HEK293 (cell line): ENCODE data around the gene MEAF6.

Experiments used
- CTCF ChIA-PET: fragments of 350-600 bp; formaldehyde crosslinking; extraction: SDS; loops from one replicate; lab custom pipeline; 2021; ENCODE audit warnings: antibody characterized with exemption; lab: Yijun Ruan, JAX
- POLR2A ChIA-PET: fragments of 300-600 bp; formaldehyde crosslinking; extraction: SDS; loops from one replicate; lab custom pipeline; 2020; ENCODE audit warnings: antibody characterized with exemption, inconsistent platforms; lab: Yijun Ruan, JAX
- H3K27ac ChIP-seq: fragments of 200-500 bp; sonication (Bioruptor generic); 2 replicates; pipeline ENCODE4 v1.5.1; 2014; ENCODE audit warnings: low read depth, low read length, control low read depth, inconsistent platforms; ENCODE audit errors: extremely low read depth
- H3K36me3 ChIP-seq, 2 experiments: fragments of 200-500 bp in 1 of 2; sonication (Bioruptor generic) in 1 of 2; 1 replicate in 1 of 2; 2 replicates in 1 of 2; pipeline ENCODE4 v1.5.1; 2014 to 2017; ENCODE audit warnings: inconsistent platforms in 2 of 2, low read length in 2 of 2; ENCODE audit not compliant: control insufficient read depth in 2 of 2, insufficient read depth in 1 of 2
- H3K4me1 ChIP-seq: fragments of 200-500 bp; sonication (Bioruptor generic); 2 replicates; pipeline ENCODE4 v1.5.1; 2014; ENCODE audit warnings: mild to moderate bottlenecking, low read length, inconsistent platforms; ENCODE audit not compliant: control insufficient read depth, insufficient read depth
- H3K4me3 ChIP-seq: 2 replicates; pipeline ENCODE4 v1.5.1; 2011; ENCODE audit warnings: low read depth, mild to moderate bottlenecking, control low read depth, low read length, moderate library complexity
- H3K9me3 ChIP-seq: fragments of 200-500 bp; sonication (Bioruptor generic); 2 replicates; pipeline ENCODE4 v1.5.1; 2014; ENCODE audit warnings: low read depth, low read length, inconsistent platforms; ENCODE audit not compliant: control insufficient read depth, insufficient read depth
- EGR2 ChIP-seq: fragments of 450-650 bp; formaldehyde crosslinking; IDR thresholded peaks from 2 replicates; pipeline ENCODE4 v1.5.1; 2016; ENCODE audit warnings: low read depth, missing biosample characterization, missing genetic modification characterization
- KLF1 ChIP-seq: fragments of 450-650 bp; formaldehyde crosslinking; IDR thresholded peaks from 2 replicates; pipeline ENCODE4 v1.5.1; 2016; ENCODE audit warnings: missing biosample characterization, missing genetic modification characterization
- MZF1 ChIP-seq: fragments of 450-650 bp; formaldehyde crosslinking; IDR thresholded peaks from 2 replicates; pipeline ENCODE4 v1.5.1; 2017; ENCODE audit warnings: missing biosample characterization, missing genetic modification characterization, borderline replicate concordance
- YY2 ChIP-seq: fragments of 450-650 bp; formaldehyde crosslinking; IDR thresholded peaks from 2 replicates; pipeline ENCODE4 v1.5.1; 2016; ENCODE audit warnings: missing biosample characterization, missing genetic modification characterization
- ZFHX2 ChIP-seq: fragments of 450-650 bp; formaldehyde crosslinking; conservative IDR thresholded peaks from 2 replicates; pipeline ENCODE4 v1.5.1; 2016; ENCODE audit warnings: missing biosample characterization, missing genetic modification characterization
- ZFP3 ChIP-seq: fragments of 450-650 bp; formaldehyde crosslinking; IDR thresholded peaks from 2 replicates; pipeline ENCODE4 v1.5.1; 2016; ENCODE audit warnings: low read depth, missing biosample characterization, missing genetic modification characterization
- ZNF501 ChIP-seq: fragments of 450-650 bp; formaldehyde crosslinking; IDR thresholded peaks from 2 replicates; pipeline ENCODE4 v1.5.1; 2016; ENCODE audit warnings: missing biosample characterization, missing genetic modification characterization
- ZNF596 ChIP-seq: fragments of 450-650 bp; IDR thresholded peaks from 2 replicates; pipeline ENCODE4 v1.5.0; 2018; ENCODE audit warnings: missing biosample characterization, mild to moderate bottlenecking, missing genetic modification characterization, moderate library complexity
- ZNF624 ChIP-seq: fragments of 450-650 bp; formaldehyde crosslinking; IDR thresholded peaks from 2 replicates; pipeline ENCODE4 v1.5.1; 2017; ENCODE audit warnings: missing biosample characterization, missing genetic modification characterization
- ZNF830 ChIP-seq: fragments of 450-650 bp; IDR thresholded peaks from 2 replicates; pipeline ENCODE4 v1.5.0; 2018; ENCODE audit warnings: missing biosample characterization, missing genetic modification characterization, low read depth, mild to moderate bottlenecking, moderate library complexity
- TF ChIP-seq, protein P1 (sequence below): fragments of 450-650 bp; formaldehyde crosslinking; IDR thresholded peaks from 2 replicates; pipeline ENCODE4 v1.5.1; 2016; ENCODE audit warnings: missing biosample characterization, missing genetic modification characterization
- TF ChIP-seq, protein P2 (sequence below): fragments of 450-650 bp; formaldehyde crosslinking; IDR thresholded peaks from 2 replicates; pipeline ENCODE4 v1.5.1; 2016; ENCODE audit warnings: missing biosample characterization, missing genetic modification characterization, borderline replicate concordance
- TF ChIP-seq, protein P3 (sequence below): fragments of 450-650 bp; formaldehyde crosslinking; IDR thresholded peaks from 2 replicates; pipeline ENCODE4 v1.5.1; 2016; ENCODE audit warnings: missing biosample characterization, missing genetic modification characterization
- TF ChIP-seq, protein P4 (sequence below): fragments of 450-650 bp; formaldehyde crosslinking; IDR thresholded peaks from 2 replicates; pipeline ENCODE4 v1.5.1; 2016; ENCODE audit warnings: missing biosample characterization, missing genetic modification characterization
- TF ChIP-seq, protein P5 (sequence below): fragments of 450-650 bp; formaldehyde crosslinking; IDR thresholded peaks from 2 replicates; pipeline ENCODE4; 2016; ENCODE audit warnings: missing biosample characterization, missing genetic modification characterization

Gene MEAF6

DNA sequence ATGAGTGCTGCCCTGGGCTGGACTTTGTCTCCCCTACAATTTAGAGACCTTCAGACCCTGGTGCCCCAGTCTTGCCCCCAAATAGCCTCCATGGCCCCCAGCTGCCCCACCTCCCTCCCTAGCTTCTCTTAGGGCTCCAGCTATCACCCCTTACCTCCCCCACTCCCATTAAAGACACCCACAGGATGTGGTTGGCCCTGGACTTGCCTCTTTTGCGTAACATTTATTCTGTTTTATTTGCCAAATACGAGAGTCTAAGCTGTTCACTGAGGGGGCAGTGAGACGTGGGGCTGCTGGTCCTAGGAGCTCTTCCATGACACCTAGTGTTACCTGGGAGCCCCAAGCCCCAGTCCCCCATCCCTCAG lies 35.7 kb downstream of the MEAF6 start:
- CTCF ChIA-PET = interaction anchor here (0.6 to 10.7 kb wide), 5 partner anchors 6 to 130 kb away, joined by 3 to 127 read pairs (median 8); partner anchors contain the start of gene MEAF6
- peaks cover 7% of the 10 kb centered on the region for H3K4me1 ChIP-seq
- peaks cover 0 to 85% of the 10 kb centered on the region in 2 experiments; a peak in 1 of 3 replicates for H3K36me3 ChIP-seq
- H3K4me3 ChIP-seq = no peak overlapping the region
- POLR2A ChIA-PET = interaction anchor here (1.8 kb wide), 1 partner anchor 8 kb away, joined by 8 read pairs; no protein-coding TSS in a partner anchor
- no peak overlapping the region for H3K27ac ChIP-seq
- TF ChIP-seq KLF1 (tag by site-specific recombination) = no peak
- TF ChIP-seq ZFHX2 = peak; percentile 56
- TF ChIP-seq EGR2 = peak; percentile 42; the same call in 1 of the 2 replicates
- TF ChIP-seq, all 188 proteins: peak for 2
- H3K9me3 ChIP-seq = no peaks in the 10 kb centered on the region

DNA sequence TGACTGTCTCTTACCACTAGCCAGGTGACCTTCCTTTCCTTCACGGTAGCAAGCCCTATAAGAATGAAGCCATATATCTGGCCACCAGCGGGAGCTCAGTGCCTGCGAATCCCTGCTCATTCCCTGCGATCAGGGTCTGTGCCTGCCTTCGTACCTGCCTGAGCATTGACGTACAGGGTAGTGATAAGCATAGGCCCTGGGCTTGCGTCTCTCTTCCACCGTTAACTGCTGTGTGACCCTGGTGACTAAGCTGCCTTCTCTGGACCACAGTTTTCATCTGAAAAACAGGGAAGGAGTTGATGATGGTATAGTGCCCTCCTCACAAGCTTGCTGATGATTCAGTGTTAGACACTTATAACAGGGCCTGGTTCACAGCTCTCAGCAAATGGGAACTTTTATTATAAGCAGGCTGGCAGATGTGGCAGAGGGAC lies 36.1 kb downstream of the MEAF6 start:
- Histone ChIP-seq H3K27ac (no peak overlapping the region), H3K36me3 (peaks cover 0 to 81% of the 10 kb centered on the region in 2 experiments; a peak in 1 of 3 replicates), H3K9me3 (no peaks in the 10 kb centered on the region), H3K4me1 (peaks cover 7% of the 10 kb centered on the region), H3K4me3 (no peak overlapping the region)
- ChIA-PET CTCF (interaction anchor here (0.6 to 10.7 kb wide), 5 partner anchors 7 to 130 kb away, joined by 3 to 127 read pairs (median 8); partner anchors contain the start of gene MEAF6), POLR2A (interaction anchor here (1.8 kb wide), 1 partner anchor 9 kb away, joined by 8 read pairs; no protein-coding TSS in a partner anchor)
- TF ChIP-seq, protein P1, sequence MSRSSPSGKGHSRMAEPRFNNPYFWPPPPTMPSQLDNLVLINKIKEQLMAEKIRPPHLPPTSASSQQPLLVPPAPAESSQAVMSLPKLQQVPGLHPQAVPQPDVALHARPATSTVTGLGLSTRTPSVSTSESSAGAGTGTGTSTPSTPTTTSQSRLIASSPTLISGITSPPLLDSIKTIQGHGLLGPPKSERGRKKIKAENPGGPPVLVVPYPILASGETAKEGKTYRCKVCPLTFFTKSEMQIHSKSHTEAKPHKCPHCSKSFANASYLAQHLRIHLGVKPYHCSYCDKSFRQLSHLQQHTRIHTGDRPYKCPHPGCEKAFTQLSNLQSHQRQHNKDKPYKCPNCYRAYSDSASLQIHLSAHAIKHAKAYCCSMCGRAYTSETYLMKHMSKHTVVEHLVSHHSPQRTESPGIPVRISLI (tag by site-specific recombination) = no peak
- no peak for TF ChIP-seq MZF1 (tag by site-specific recombination)
- no peak for TF ChIP-seq YY2
- TF ChIP-seq ZNF501 (tag by site-specific recombination) = no peak

DNA sequence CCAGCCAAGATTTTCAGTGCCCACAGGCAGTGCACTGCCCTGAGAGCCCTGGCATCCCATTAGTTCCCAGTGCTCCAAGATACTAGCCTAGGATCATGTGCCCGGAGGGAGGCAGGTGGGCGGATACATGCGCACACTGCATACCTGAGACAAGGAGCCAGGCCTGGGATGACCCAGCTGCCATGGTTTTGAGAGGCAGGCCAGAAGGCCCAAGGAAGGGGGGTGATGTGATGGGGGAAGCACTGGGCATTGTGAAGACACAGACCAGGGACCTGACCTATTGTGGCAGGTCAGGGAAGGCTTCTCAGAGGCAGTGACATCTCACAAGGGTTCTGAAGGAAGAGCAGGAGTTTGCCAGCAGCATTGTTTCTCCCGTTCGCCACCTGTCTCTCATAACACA lies 36.6 kb downstream of the MEAF6 start:
- ChIA-PET POLR2A (interaction anchor here (1.8 to 4.6 kb wide), 2 partner anchors 8 to 9 kb away, joined by 8 to 43 read pairs; no protein-coding TSS in a partner anchor), CTCF (interaction anchor here (1.4 to 10.7 kb wide), 3 partner anchors 7 to 36 kb away, joined by 8 to 127 read pairs (median 25); partner anchors contain the start of gene MEAF6)
- Histone ChIP-seq H3K4me1 (peaks cover 7% of the 10 kb centered on the region), H3K36me3 (peaks cover 0 to 75% of the 10 kb centered on the region in 2 experiments; a peak in 1 of 3 replicates), H3K27ac (no peak overlapping the region), H3K4me3 (no peak overlapping the region), H3K9me3 (no peaks in the 10 kb centered on the region)
- TF ChIP-seq ZNF596 (tag by site-specific recombination) (no peak), ZFP3 (tag by site-specific recombination) (peak; percentile 81), ZFHX2 (peak; percentile 31; the same call in 1 of the 2 replicates), ZNF830 (tag by site-specific recombination) (no peak), ZNF624 (tag by site-specific recombination) (no peak)
- TF ChIP-seq, protein P2, sequence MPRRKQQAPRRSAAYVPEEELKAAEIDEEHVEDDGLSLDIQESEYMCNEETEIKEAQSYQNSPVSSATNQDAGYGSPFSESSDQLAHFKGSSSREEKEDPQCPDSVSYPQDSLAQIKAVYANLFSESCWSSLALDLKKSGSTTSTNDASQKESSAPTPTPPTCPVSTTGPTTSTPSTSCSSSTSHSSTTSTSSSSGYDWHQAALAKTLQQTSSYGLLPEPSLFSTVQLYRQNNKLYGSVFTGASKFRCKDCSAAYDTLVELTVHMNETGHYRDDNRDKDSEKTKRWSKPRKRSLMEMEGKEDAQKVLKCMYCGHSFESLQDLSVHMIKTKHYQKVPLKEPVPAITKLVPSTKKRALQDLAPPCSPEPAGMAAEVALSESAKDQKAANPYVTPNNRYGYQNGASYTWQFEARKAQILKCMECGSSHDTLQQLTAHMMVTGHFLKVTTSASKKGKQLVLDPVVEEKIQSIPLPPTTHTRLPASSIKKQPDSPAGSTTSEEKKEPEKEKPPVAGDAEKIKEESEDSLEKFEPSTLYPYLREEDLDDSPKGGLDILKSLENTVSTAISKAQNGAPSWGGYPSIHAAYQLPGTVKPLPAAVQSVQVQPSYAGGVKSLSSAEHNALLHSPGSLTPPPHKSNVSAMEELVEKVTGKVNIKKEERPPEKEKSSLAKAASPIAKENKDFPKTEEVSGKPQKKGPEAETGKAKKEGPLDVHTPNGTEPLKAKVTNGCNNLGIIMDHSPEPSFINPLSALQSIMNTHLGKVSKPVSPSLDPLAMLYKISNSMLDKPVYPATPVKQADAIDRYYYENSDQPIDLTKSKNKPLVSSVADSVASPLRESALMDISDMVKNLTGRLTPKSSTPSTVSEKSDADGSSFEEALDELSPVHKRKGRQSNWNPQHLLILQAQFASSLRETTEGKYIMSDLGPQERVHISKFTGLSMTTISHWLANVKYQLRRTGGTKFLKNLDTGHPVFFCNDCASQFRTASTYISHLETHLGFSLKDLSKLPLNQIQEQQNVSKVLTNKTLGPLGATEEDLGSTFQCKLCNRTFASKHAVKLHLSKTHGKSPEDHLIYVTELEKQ (tag by site-specific recombination) = no peak
- TF ChIP-seq, protein P3, sequence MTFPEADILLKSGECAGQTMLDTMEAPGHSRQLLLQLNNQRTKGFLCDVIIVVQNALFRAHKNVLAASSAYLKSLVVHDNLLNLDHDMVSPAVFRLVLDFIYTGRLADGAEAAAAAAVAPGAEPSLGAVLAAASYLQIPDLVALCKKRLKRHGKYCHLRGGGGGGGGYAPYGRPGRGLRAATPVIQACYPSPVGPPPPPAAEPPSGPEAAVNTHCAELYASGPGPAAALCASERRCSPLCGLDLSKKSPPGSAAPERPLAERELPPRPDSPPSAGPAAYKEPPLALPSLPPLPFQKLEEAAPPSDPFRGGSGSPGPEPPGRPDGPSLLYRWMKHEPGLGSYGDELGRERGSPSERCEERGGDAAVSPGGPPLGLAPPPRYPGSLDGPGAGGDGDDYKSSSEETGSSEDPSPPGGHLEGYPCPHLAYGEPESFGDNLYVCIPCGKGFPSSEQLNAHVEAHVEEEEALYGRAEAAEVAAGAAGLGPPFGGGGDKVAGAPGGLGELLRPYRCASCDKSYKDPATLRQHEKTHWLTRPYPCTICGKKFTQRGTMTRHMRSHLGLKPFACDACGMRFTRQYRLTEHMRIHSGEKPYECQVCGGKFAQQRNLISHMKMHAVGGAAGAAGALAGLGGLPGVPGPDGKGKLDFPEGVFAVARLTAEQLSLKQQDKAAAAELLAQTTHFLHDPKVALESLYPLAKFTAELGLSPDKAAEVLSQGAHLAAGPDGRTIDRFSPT (tag by site-specific recombination) = 0 out of 2 replicates have a peak, but pooled peaks have one; percentile 16
- TF ChIP-seq, protein P4, sequence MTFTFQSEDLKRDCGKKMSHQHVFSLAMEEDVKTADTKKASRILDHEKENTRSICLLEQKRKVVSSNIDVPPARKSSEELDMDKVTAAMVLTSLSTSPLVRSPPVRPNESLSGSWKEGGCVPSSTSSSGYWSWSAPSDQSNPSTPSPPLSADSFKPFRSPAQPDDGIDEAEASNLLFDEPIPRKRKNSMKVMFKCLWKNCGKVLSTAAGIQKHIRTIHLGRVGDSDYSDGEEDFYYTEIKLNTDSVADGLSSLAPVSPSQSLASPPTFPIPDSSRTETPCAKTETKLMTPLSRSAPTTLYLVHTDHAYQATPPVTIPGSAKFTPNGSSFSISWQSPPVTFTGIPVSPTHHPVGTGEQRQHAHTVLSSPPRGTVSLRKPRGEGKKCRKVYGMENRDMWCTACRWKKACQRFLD (tag by site-specific recombination) = no peak
- TF ChIP-seq, protein P5, sequence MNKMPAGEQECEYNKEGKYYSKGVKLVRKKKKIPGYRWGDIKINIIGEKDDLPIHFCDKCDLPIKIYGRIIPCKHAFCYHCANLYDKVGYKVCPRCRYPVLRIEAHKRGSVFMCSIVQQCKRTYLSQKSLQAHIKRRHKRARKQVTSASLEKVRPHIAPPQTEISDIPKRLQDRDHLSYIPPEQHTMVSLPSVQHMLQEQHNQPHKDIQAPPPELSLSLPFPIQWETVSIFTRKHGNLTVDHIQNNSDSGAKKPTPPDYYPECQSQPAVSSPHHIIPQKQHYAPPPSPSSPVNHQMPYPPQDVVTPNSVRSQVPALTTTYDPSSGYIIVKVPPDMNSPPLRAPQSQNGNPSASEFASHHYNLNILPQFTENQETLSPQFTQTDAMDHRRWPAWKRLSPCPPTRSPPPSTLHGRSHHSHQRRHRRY (tag by site-specific recombination) = no peak
